Left lung (tissue), 10 donors: ENCODE data around the gene SARNP. TPM values are rescaled to one million over a fixed set of nuclear protein-coding genes. Genes with fewer than 3 reads are reported as not detected.
A peak's percentile ranks its signal among the peaks of the same experiment; 100 is the strongest.

Experiments
- ATAC-seq: fragments of 200-7000 bp; cut with Tn5 transposase; one replicate; pipeline ENCODE4 v1.9.1; 2020; ENCODE audit warnings: moderate library complexity
- DNase-seq, 4 donors: peaks; one replicate each; pipeline ENCODE4 v3.0.0-alpha.2; 2013 to 2020
- H3K27ac ChIP-seq, 2 donors: fragments of 200-600 bp; sonication (generic) in 1 of 2; one replicate each; pipeline versions ENCODE4 v1.5.0 to v1.8.0; 2020 to 2021
- H3K27me3 ChIP-seq, 2 donors: fragments of 200-600 bp; sonication (generic) in 1 of 2; one replicate each; pipeline versions ENCODE4 v1.5.0 to v1.8.0; 2020 to 2021
- H3K36me3 ChIP-seq, 2 donors: fragments of 200-600 bp; sonication (generic) in 1 of 2; one replicate each; pipeline versions ENCODE4 v1.5.0 to v1.8.0; 2020 to 2021
- H3K4me1 ChIP-seq, 2 donors: fragments of 200-600 bp; one replicate each; pipeline ENCODE4 v1.8.0; 2021
- H3K4me3 ChIP-seq, 2 donors: fragments of 200-600 bp; sonication (generic) in 1 of 2; one replicate each; pipeline versions ENCODE4 v1.5.0 to v1.8.0; 2020 to 2021; ENCODE audit warnings: mild to moderate bottlenecking in 1 of 2
- H3K9me3 ChIP-seq, 2 donors: fragments of 200-600 bp; sonication (generic) in 1 of 2; one replicate each; pipeline versions ENCODE4 v1.5.0 to v1.8.0; 2020 to 2021
- intact Hi-C, 2 donors: fragments of 100-400 bp; cut with DNase I; formaldehyde crosslinking; loops; one replicate each; pipeline versions ENCODE4 v1.11.2 to v1.14.2; 2022
- polyA plus RNA-seq, 6 donors: library from polyadenylated mRNA; unstranded; fragments of 120-200 nt; gene quantifications; one replicate each; pipeline ENCODE4 v1.2.1, GENCODE V29; 2013; ENCODE audit not compliant: insufficient read length in 6 of 6
- total RNA-seq, 2 donors: library from RNA; stranded (reverse); fragmentation: NEBNext Ultra II Directional; extraction: Animal tissue kit (Norgen Biotek cat#: 25700); gene quantifications; one replicate each; pipeline ENCODE4 v1.2.1, GENCODE V29; 2021
- TF ChIP-seq, protein P1 (sequence below), 2 donors: fragments of 200-600 bp; sonication (generic) in 1 of 2; IDR thresholded peaks; one replicate each; pipeline versions ENCODE4 v1.5.0 to v1.8.0; 2021; ENCODE audit warnings: antibody characterized with exemption in 2 of 2
- donor health status: DM: no; HTN: yes; CAD: no.
- donor health status: DM: no; HTN: no; CAD: no.

SARNP gene
- total and polyA plus RNA-seq, 8 donors, result 49.4 to 128 (median 99.2) TPM

DNA sequence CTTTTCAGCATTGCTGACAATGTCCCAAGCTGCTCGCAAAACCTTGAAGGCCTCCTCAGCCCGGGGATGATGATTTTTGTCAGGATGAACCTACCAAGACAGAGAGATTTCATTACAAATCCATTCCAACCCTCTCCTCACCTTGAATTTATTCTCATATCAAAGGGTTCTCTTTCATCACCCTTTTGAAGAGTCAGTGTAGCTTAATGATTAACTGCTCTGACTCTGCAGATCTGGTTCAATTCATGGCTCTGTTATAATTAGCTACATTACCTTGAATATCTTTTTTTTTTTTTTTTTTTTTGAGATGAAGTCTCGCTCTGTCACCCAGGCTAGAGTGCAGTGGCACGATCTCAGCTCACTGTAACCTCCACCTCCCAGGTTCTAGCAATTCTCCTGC is 5.9 kb upstream of the SARNP start:
- peaks cover 31 to 59% of the 10 kb centered on the region in 2 donors for H3K4me1 ChIP-seq
- no peak for DNase-seq
- intact Hi-C loops, result no loop called here
- H3K27me3 ChIP-seq, result no peaks in the 10 kb centered on the region
- no peak overlapping the region for H3K4me3 ChIP-seq
- peaks cover 0 to 45% of the 10 kb centered on the region in 2 donors for H3K36me3 ChIP-seq
- peak overlapping the region in 1 of 2 donors; percentile 24 for H3K27ac ChIP-seq
- peak; percentile 21 for ATAC-seq
- H3K9me3 ChIP-seq, result no peaks in the 10 kb centered on the region
- TF ChIP-seq, protein P1, sequence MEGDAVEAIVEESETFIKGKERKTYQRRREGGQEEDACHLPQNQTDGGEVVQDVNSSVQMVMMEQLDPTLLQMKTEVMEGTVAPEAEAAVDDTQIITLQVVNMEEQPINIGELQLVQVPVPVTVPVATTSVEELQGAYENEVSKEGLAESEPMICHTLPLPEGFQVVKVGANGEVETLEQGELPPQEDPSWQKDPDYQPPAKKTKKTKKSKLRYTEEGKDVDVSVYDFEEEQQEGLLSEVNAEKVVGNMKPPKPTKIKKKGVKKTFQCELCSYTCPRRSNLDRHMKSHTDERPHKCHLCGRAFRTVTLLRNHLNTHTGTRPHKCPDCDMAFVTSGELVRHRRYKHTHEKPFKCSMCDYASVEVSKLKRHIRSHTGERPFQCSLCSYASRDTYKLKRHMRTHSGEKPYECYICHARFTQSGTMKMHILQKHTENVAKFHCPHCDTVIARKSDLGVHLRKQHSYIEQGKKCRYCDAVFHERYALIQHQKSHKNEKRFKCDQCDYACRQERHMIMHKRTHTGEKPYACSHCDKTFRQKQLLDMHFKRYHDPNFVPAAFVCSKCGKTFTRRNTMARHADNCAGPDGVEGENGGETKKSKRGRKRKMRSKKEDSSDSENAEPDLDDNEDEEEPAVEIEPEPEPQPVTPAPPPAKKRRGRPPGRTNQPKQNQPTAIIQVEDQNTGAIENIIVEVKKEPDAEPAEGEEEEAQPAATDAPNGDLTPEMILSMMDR (IDR thresholded peaks at IDR 0.05), result no peak

DNA sequence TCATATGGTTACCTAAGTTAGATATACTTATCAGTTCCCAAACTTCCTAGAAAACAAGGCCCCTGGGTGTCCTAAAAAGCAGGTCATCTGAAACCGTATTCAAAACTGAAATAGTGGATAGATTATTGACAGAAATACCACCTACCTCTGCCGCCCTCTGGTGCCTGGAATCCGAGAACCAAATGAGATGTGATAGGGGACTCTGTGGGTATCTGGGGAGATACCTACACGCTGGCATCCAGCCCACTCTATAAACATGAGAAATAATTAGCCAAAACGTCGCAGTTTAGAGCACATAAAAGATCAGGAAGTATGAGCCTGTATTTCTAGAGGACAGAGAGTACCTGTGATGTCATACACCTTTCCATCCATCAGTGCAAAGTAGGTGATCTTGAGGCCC is 4.7 kb upstream of the SARNP start:
- ATAC-seq (no peak), DNase-seq (no peak)
- H3K36me3 ChIP-seq, result peaks cover 0 to 45% of the 10 kb centered on the region in 2 donors
- no peaks in the 10 kb centered on the region for H3K27me3 ChIP-seq
- no peaks in the 10 kb centered on the region for H3K9me3 ChIP-seq
- no peak overlapping the region for H3K27ac ChIP-seq
- TF ChIP-seq, protein P1 (IDR thresholded peaks at IDR 0.05), result no peak
- intact Hi-C loops, result no loop called here
- H3K4me3 ChIP-seq, result no peak overlapping the region
- H3K4me1 ChIP-seq, result peaks cover 21 to 48% of the 10 kb centered on the region in 2 donors

DNA sequence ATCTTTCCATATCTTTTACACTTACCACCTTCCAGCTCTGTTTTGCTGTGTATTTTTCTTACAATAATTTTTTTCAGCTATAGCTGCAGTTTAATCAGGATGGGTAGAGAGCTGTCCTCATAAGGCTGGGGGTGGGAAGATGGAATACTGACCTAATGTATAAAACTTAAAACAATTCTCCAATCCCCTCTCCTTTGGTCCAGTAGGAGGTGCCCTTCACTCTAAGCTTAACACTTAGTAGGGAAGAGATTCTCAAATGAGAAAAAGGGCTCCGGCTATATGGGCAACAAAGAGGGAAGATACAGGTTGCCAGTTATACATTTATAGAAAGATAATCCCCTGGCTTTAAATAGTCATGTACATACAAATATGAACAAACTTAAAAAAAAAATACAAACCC is 3.2 kb upstream of the SARNP start:
- Histone ChIP-seq H3K4me3 (no peak overlapping the region), H3K9me3 (no peaks in the 10 kb centered on the region), H3K36me3 (peaks cover 0 to 46% of the 10 kb centered on the region in 2 donors), H3K4me1 (peaks cover 17 to 47% of the 10 kb centered on the region in 2 donors), H3K27me3 (no peaks in the 10 kb centered on the region), H3K27ac (no peak overlapping the region)
- DNase-seq (no peak), ATAC-seq (no peak)
- intact Hi-C loops, result no loop called here
- TF ChIP-seq, protein P1 (IDR thresholded peaks at IDR 0.05), result no peak

DNA sequence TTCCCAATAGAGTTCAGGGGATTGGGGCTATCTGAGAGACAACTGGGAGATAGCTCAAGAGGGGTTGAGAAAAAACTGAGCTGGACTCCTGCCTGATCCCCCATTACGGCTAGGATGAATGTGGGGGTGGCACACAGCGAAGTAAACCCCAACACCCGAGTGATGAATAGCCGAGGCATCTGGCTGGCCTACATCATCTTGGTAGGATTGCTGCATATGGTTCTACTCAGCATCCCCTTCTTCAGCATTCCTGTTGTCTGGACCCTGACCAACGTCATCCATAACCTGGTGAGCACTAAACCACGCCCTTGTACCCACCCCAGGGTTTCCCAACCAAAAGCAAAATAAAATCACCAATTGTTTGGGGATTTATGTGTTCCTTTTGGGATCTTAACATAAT is 1.4 kb upstream of the SARNP start:
- TF ChIP-seq, protein P1 (IDR thresholded peaks at IDR 0.05), result no peak
- no peaks in the 10 kb centered on the region for H3K27me3 ChIP-seq
- peaks cover 13 to 47% of the 10 kb centered on the region in 2 donors for H3K4me1 ChIP-seq
- intact Hi-C loops, result no loop called here
- DNase-seq (no peak), ATAC-seq (no peak)
- peak overlapping the region; percentile 53 to 87 for H3K27ac ChIP-seq
- peaks cover 0 to 55% of the 10 kb centered on the region in 2 donors for H3K36me3 ChIP-seq
- no peaks in the 10 kb centered on the region for H3K9me3 ChIP-seq
- peak overlapping the region in 1 of 2 donors; percentile 68 for H3K4me3 ChIP-seq

DNA sequence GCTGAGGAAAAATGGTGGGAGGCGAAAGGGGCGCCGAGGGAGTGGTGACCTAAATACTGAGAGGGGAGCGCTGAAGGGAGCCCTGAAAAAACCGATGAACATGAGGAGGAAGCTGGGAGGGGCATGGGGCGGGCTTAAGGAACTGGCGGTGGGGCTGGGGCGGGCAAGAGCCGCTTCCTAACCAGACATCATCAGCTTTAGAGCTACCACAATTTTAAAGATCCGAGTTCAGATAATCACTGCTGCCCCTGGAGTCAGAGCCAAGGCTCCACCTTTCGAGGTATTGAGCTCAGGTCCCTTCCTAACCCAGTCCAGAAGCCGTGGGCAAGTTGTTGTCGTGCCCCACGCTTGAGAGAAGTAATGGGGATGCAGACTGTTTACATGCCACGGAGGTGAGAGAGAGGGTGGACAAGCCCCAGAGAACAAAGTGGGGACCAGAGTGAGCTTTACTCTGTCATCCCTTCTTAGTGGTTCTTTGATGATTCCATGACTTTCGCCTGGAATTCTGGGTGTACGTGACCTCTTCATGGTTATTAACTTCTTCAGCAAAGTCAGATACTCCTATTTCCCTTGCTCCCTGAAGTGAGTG is 710 bp upstream of the SARNP start:
- Histone ChIP-seq H3K27me3 (no peaks in the 10 kb centered on the region), H3K4me3 (peak overlapping the region; percentile 55 to 68), H3K36me3 (peaks cover 0 to 58% of the 10 kb centered on the region in 2 donors), H3K27ac (peak overlapping the region; percentile 53 to 87), H3K4me1 (peaks cover 13 to 49% of the 10 kb centered on the region in 2 donors), H3K9me3 (no peaks in the 10 kb centered on the region)
- DNase-seq (no peak), ATAC-seq (peak; percentile 68)
- intact Hi-C loops, result no loop called here
- TF ChIP-seq, protein P1 (IDR thresholded peaks at IDR 0.05), result no peak
